HEK293 (cell line): ENCODE results near the gene CATSPERE.
"Not testable (repeated sequence)": the region's sequence is repeated elsewhere in the genome, so short reads cannot be mapped to it uniquely, and the experiment has no call there.

ENCODE experiments used
- CTCF ChIA-PET: fragments of 350-600 bp; formaldehyde crosslinking; extraction: SDS; loops from one replicate; lab custom pipeline; 2021; ENCODE audit warnings: antibody characterized with exemption; lab: Yijun Ruan, JAX
- POLR2A ChIA-PET: fragments of 300-600 bp; formaldehyde crosslinking; extraction: SDS; loops from one replicate; lab custom pipeline; 2020; ENCODE audit warnings: antibody characterized with exemption, inconsistent platforms; lab: Yijun Ruan, JAX
- H3K27ac ChIP-seq: fragments of 200-500 bp; sonication (Bioruptor generic); 2 replicates; pipeline ENCODE4 v1.5.1; 2014; ENCODE audit warnings: low read depth, low read length, control low read depth, inconsistent platforms; ENCODE audit errors: extremely low read depth
- H3K36me3 ChIP-seq, 2 experiments: fragments of 200-500 bp in 1 of 2; sonication (Bioruptor generic) in 1 of 2; 1 replicate in 1 of 2; 2 replicates in 1 of 2; pipeline ENCODE4 v1.5.1; 2014 to 2017; ENCODE audit warnings: inconsistent platforms in 2 of 2, low read length in 2 of 2; ENCODE audit not compliant: control insufficient read depth in 2 of 2, insufficient read depth in 1 of 2
- H3K4me1 ChIP-seq: fragments of 200-500 bp; sonication (Bioruptor generic); 2 replicates; pipeline ENCODE4 v1.5.1; 2014; ENCODE audit warnings: mild to moderate bottlenecking, low read length, inconsistent platforms; ENCODE audit not compliant: control insufficient read depth, insufficient read depth
- H3K4me3 ChIP-seq: 2 replicates; pipeline ENCODE4 v1.5.1; 2011; ENCODE audit warnings: low read depth, mild to moderate bottlenecking, control low read depth, low read length, moderate library complexity
- H3K9me3 ChIP-seq: fragments of 200-500 bp; sonication (Bioruptor generic); 2 replicates; pipeline ENCODE4 v1.5.1; 2014; ENCODE audit warnings: low read depth, low read length, inconsistent platforms; ENCODE audit not compliant: control insufficient read depth, insufficient read depth
- ATF2 ChIP-seq: fragments of 450-650 bp; formaldehyde crosslinking; IDR thresholded peaks from 2 replicates; pipeline ENCODE4 v1.5.1; 2016; ENCODE audit warnings: missing biosample characterization, missing genetic modification characterization, low read depth
- GLIS1 ChIP-seq: fragments of 450-650 bp; formaldehyde crosslinking; IDR thresholded peaks from 2 replicates; pipeline ENCODE4 v1.5.1; 2016; ENCODE audit warnings: missing biosample characterization, missing genetic modification characterization
- SCRT1 ChIP-seq: fragments of 450-650 bp; formaldehyde crosslinking; IDR thresholded peaks from 2 replicates; pipeline ENCODE4 v1.5.1; 2016; ENCODE audit warnings: missing biosample characterization, missing genetic modification characterization, borderline replicate concordance
- SCRT2 ChIP-seq: fragments of 450-650 bp; formaldehyde crosslinking; IDR thresholded peaks from 2 replicates; pipeline ENCODE4 v1.5.1; 2016; ENCODE audit warnings: missing biosample characterization, missing genetic modification characterization
- ZBTB11 ChIP-seq: fragments of 450-650 bp; formaldehyde crosslinking; conservative IDR thresholded peaks from 2 replicates; pipeline ENCODE4 v1.5.1; 2016; ENCODE audit warnings: low read depth, missing biosample characterization, missing genetic modification characterization
- ZBTB21 ChIP-seq: fragments of 450-650 bp; formaldehyde crosslinking; IDR thresholded peaks from 2 replicates; pipeline ENCODE4 v1.5.1; 2017; ENCODE audit warnings: missing biosample characterization, missing genetic modification characterization
- ZBTB6 ChIP-seq: fragments of 450-650 bp; formaldehyde crosslinking; IDR thresholded peaks from 2 replicates; pipeline ENCODE4 v1.5.1; 2017; ENCODE audit warnings: missing biosample characterization, missing genetic modification characterization
- ZBTB7A ChIP-seq: fragments of 450-650 bp; formaldehyde crosslinking; IDR thresholded peaks from 2 replicates; pipeline ENCODE4 v1.5.1; 2016; ENCODE audit warnings: low read depth, missing biosample characterization, missing genetic modification characterization
- ZIC2 ChIP-seq: fragments of 450-650 bp; formaldehyde crosslinking; IDR thresholded peaks from 2 replicates; pipeline ENCODE4 v1.5.1; 2016; ENCODE audit warnings: missing biosample characterization, missing genetic modification characterization
- ZNF140 ChIP-seq: fragments of 450-650 bp; formaldehyde crosslinking; IDR thresholded peaks from 2 replicates; pipeline ENCODE4 v1.5.1; 2016; ENCODE audit warnings: missing biosample characterization, missing genetic modification characterization
- ZNF146 ChIP-seq: fragments of 450-650 bp; formaldehyde crosslinking; IDR thresholded peaks from 2 replicates; pipeline ENCODE4 v1.5.1; 2016; ENCODE audit warnings: missing biosample characterization, missing genetic modification characterization
- ZNF280D ChIP-seq: fragments of 450-650 bp; formaldehyde crosslinking; IDR thresholded peaks from 2 replicates; pipeline ENCODE4 v1.5.1; 2016; ENCODE audit warnings: missing biosample characterization, missing genetic modification characterization
- ZNF335 ChIP-seq: fragments of 450-650 bp; formaldehyde crosslinking; conservative IDR thresholded peaks from 2 replicates; pipeline ENCODE4 v1.5.1; 2016; ENCODE audit warnings: missing biosample characterization, missing genetic modification characterization
- ZNF362 ChIP-seq: fragments of 450-650 bp; formaldehyde crosslinking; IDR thresholded peaks from 2 replicates; pipeline ENCODE4 v1.5.1; 2016; ENCODE audit warnings: missing biosample characterization, missing genetic modification characterization
- ZNF580 ChIP-seq: fragments of 450-650 bp; formaldehyde crosslinking; IDR thresholded peaks from 2 replicates; pipeline ENCODE4 v1.5.1; 2016; ENCODE audit warnings: missing biosample characterization, missing genetic modification characterization
- ZNF600 ChIP-seq: fragments of 450-650 bp; formaldehyde crosslinking; IDR thresholded peaks from 2 replicates; pipeline ENCODE4 v1.5.1; 2016; ENCODE audit warnings: missing biosample characterization, missing genetic modification characterization
- ZSCAN4 ChIP-seq: fragments of 450-650 bp; formaldehyde crosslinking; IDR thresholded peaks from 2 replicates; pipeline ENCODE4 v1.5.1; 2017; ENCODE audit warnings: missing biosample characterization, missing genetic modification characterization
- ZXDB ChIP-seq: fragments of 450-650 bp; formaldehyde crosslinking; IDR thresholded peaks from 2 replicates; pipeline ENCODE4 v1.5.1; 2016; ENCODE audit warnings: missing biosample characterization, missing genetic modification characterization

CATSPERE gene

GRCh38 chr1:244660595-244660994, 199.5 kb downstream of the CATSPERE start:
- H3K4me1 ChIP-seq, result peaks cover 29% of the 10 kb centered on the region
- TF ChIP-seq ATF2 (tag by site-specific recombination) (peak; percentile 84), ZBTB6 (tag by site-specific recombination) (no peak)
- no peak overlapping the region for H3K4me3 ChIP-seq
- peaks cover 9 to 22% of the 10 kb centered on the region in 2 experiments; a peak in 2 of 3 replicates for H3K36me3 ChIP-seq
- ChIA-PET POLR2A (no interaction called here), CTCF (no interaction called here)
- no peak overlapping the region for H3K27ac ChIP-seq
- H3K9me3 ChIP-seq, result no peaks in the 10 kb centered on the region

GRCh38 chr1:244661569-244662312, 200.7 kb downstream of the CATSPERE start:
- peak; percentile 98 for TF ChIP-seq SCRT1
- peak; percentile 81; the same call in 1 of the 2 replicates for TF ChIP-seq ZNF280D
- peak; percentile 83; the same call in 1 of the 2 replicates for TF ChIP-seq ZNF580
- peak; percentile 97 for TF ChIP-seq SCRT2
- peak; percentile 99 for TF ChIP-seq ZNF146 (tag by site-specific recombination)
- H3K9me3 ChIP-seq, H3K4me3 ChIP-seq, POLR2A ChIA-PET, H3K27ac ChIP-seq: not testable (repeated sequence)
- peaks cover 9 to 22% of the 10 kb centered on the region in 2 experiments; a peak in 2 of 3 replicates for H3K36me3 ChIP-seq
- CTCF ChIA-PET, result interaction anchor here (0.6 kb wide), 1 partner anchor 134 kb away, joined by 3 read pairs; no protein-coding TSS in a partner anchor
- peaks cover 31% of the 10 kb centered on the region for H3K4me1 ChIP-seq

GRCh38 chr1:244662599-244662998, 201.5 kb downstream of the CATSPERE start:
- Histone ChIP-seq H3K4me1 (peaks cover 27% of the 10 kb centered on the region), H3K36me3 (peaks cover 9 to 14% of the 10 kb centered on the region in 2 experiments; a peak in 2 of 3 replicates), H3K4me3 (no peak overlapping the region), H3K9me3 (no peaks in the 10 kb centered on the region), H3K27ac (no peak overlapping the region)
- POLR2A ChIA-PET, result no interaction called here
- CTCF ChIA-PET, result no interaction called here
- TF ChIP-seq ZIC2 (tag by site-specific recombination) (no peak), SCRT1 (peak; percentile 43), ZBTB11 (tag by site-specific recombination) (no peak), ZNF600 (tag by site-specific recombination) (0 out of 2 replicates have a peak, but pooled peaks have one; percentile 23), GLIS1 (tag by site-specific recombination) (no peak), ZXDB (tag by site-specific recombination) (0 out of 2 replicates have a peak, but pooled peaks have one; percentile 8), ZNF335 (tag by site-specific recombination) (no peak), ZBTB7A (tag by site-specific recombination) (no peak), ZBTB21 (no peak), ZNF362 (tag by site-specific recombination) (no peak), ZSCAN4 (tag by site-specific recombination) (no peak), ZNF140 (tag by site-specific recombination) (no peak)
